Aorta (tissue), 5 donors: ENCODE results near the gene UBE2D3. TPM values are rescaled to one million over a fixed set of nuclear protein-coding genes. Genes with fewer than 3 reads are reported as not detected.

Experiments used
- ATAC-seq: fragments of 200-7000 bp; cut with Tn5 transposase; one replicate; pipeline ENCODE4 v1.9.1; 2022; ENCODE audit warnings: moderate library complexity; ENCODE audit not compliant: low FRiP score
- DNase-seq, 2 donors: peaks; one replicate each; pipeline ENCODE4 v3.0.0-alpha.2; 2020
- H3K27ac ChIP-seq, 2 donors: one replicate each; pipeline ENCODE4 v1.5.1; 2013; ENCODE audit warnings: low read length in 2 of 2, mild to moderate bottlenecking in 2 of 2, moderate library complexity in 2 of 2, control low read depth in 1 of 2, inconsistent platforms in 1 of 2, low read depth in 1 of 2
- H3K27me3 ChIP-seq, 2 donors: one replicate each; pipeline ENCODE4 v1.6.1; 2013; ENCODE audit warnings: control low read depth in 1 of 2, low read length in 1 of 2, mild to moderate bottlenecking in 1 of 2, moderate library complexity in 1 of 2; ENCODE audit not compliant: insufficient read depth in 2 of 2, control insufficient read depth in 1 of 2
- H3K36me3 ChIP-seq, 2 donors: one replicate each; pipeline ENCODE4 v1.6.1; 2013; ENCODE audit warnings: control low read depth in 1 of 2, low read length in 1 of 2, mild to moderate bottlenecking in 1 of 2; ENCODE audit not compliant: insufficient read depth in 2 of 2, control insufficient read depth in 1 of 2
- H3K4me1 ChIP-seq, 2 donors: one replicate each; pipeline ENCODE4 v1.6.1; 2013; ENCODE audit warnings: low read length in 2 of 2, control low read depth in 1 of 2, mild to moderate bottlenecking in 1 of 2, moderate library complexity in 1 of 2; ENCODE audit not compliant: insufficient read depth in 2 of 2, control insufficient read depth in 1 of 2
- H3K4me3 ChIP-seq, 2 donors: one replicate each; pipeline ENCODE4 v1.5.1; 2013; ENCODE audit warnings: low read length in 2 of 2, control low read depth in 1 of 2, mild to moderate bottlenecking in 1 of 2
- H3K9me3 ChIP-seq: one replicate; pipeline ENCODE4 v1.6.1; 2013; ENCODE audit warnings: mild to moderate bottlenecking, low read length; ENCODE audit not compliant: control insufficient read depth
- WGBS, 2 donors: extraction: QIAGEN DNeasy Blood & Tissue Kit; methylation state at CpG; one replicate each; pipeline ENCODE4 v1.1.7; 2013; 5-methylcytosine and 5-hydroxymethylcytosine counted together
- intact Hi-C, 2 donors: fragments of 100-400 bp; cut with DNase I; formaldehyde crosslinking; loops; one replicate each; pipeline versions ENCODE4 v1.14.2 to v1.15.0; 2022
- polyA plus RNA-seq, 2 donors: library from polyadenylated mRNA; stranded (reverse); fragments of 200-250 nt; gene quantifications; one replicate each; pipeline ENCODE4 v1.2.3, GENCODE V29; 2013
- total RNA-seq, 2 donors: library from RNA; stranded (reverse); fragmentation: NEBNext Ultra II Directional; extraction: Animal tissue kit (Norgen Biotek cat#: 25700); gene quantifications; one replicate each; pipeline ENCODE4 v1.2.1, GENCODE V29; 2021
- donor health status: healthy with polysubstance abuse.
- donor health status: Bipolar disorder and iron deficiency.
- donor health status: DM: no; HTN: no; CAD: no.
- donor health status: DM: no; HTN: no; CAD: no.
- donor health status: DM: yes; HTN: yes; CAD: no.

UBE2D3 gene
- total and polyA plus RNA-seq, 4 donors, result 195 to 292 (median 275) TPM

DNA sequence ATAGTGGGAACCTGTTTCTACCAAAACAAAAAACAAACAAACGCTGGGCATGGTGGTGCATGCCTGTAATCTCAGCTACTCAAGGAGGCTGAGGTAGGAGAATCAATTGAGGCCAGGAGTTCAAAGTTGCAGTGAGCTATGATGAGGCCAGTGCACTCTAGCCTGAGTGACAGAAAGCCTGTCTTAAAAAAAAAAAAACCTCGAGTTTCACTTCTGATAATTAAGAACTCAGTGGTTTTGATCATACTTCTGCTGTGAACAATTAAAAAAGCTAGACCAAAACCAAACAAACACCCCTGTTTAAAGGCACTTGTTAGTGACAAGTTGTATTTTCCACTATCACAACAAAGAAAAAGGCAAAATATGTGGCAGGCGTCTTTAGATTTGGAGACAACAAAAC lies 15.0 kb upstream of the UBE2D3 start:
- Histone ChIP-seq H3K27me3 (no peaks in the 10 kb centered on the region), H3K9me3 (no peaks in the 10 kb centered on the region), H3K27ac (no peak overlapping the region), H3K36me3 (no peaks in the 10 kb centered on the region), H3K4me3 (no peak overlapping the region), H3K4me1 (no peaks in the 10 kb centered on the region)
- intact Hi-C loops, result no loop called here
- no peak for ATAC-seq
- 88 to 93% methylated on average over 3 of the region's 3 CpGs for WGBS, 2 donors
- no peak for DNase-seq

DNA sequence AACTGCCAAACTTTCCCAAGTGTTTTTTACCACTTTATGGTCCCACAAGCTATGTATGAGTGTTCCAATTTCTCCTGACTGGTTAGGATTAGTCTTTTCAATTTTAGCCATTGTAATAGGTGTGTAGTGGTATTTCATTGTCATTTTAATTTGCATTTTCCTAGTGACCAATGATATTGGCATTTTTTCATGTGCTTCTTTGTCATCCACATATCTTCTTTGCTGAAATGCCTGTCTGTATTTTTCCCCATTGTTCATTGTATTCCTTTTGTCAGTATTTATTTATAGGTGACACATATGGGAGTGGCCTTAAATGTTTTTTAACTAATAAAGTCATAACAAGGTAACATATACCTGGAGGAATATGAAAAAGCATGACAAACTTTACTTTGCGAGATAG lies 9.2 kb upstream of the UBE2D3 start:
- no peaks in the 10 kb centered on the region for H3K27me3 ChIP-seq
- WGBS, 2 donors, result 95 to 100% methylated on average over 1 of the region's 1 CpG
- H3K4me1 ChIP-seq, result no peaks in the 10 kb centered on the region
- H3K4me3 ChIP-seq, result no peak overlapping the region
- DNase-seq (no peak), ATAC-seq (no peak)
- H3K27ac ChIP-seq, result no peak overlapping the region
- no peaks in the 10 kb centered on the region for H3K36me3 ChIP-seq
- intact Hi-C loops, result no loop called here
- no peaks in the 10 kb centered on the region for H3K9me3 ChIP-seq

DNA sequence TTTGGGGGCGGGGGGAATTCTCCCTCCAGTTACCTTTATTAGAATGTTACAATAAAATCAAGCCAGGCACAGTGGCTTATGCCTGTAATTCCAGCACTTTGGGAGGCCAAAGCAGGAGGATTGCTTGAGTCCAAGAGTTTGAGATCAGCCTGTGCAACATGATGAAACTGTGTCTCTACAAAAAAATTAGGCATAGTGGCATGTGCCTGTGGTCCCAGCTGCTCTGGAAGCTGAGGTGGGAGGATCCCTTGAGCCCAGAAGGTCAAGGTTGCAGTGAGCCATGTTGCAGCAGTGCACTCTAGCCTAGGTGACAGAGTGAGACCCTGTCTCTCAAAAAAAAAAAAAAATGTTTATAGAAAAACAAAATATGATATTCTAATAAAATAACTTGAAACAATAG lies 5.3 kb upstream of the UBE2D3 start:
- H3K4me3 ChIP-seq, result no peak overlapping the region
- no peaks in the 10 kb centered on the region for H3K36me3 ChIP-seq
- no peaks in the 10 kb centered on the region for H3K9me3 ChIP-seq
- H3K4me1 ChIP-seq, result peaks cover 0 to 4% of the 10 kb centered on the region in 2 donors
- no peaks in the 10 kb centered on the region for H3K27me3 ChIP-seq
- ATAC-seq (no peak), DNase-seq (no peak)
- H3K27ac ChIP-seq, result no peak overlapping the region
- intact Hi-C loops, result no loop called here
- WGBS, 2 donors, result 90 to 95% methylated on average over 1 of the region's 1 CpG

DNA sequence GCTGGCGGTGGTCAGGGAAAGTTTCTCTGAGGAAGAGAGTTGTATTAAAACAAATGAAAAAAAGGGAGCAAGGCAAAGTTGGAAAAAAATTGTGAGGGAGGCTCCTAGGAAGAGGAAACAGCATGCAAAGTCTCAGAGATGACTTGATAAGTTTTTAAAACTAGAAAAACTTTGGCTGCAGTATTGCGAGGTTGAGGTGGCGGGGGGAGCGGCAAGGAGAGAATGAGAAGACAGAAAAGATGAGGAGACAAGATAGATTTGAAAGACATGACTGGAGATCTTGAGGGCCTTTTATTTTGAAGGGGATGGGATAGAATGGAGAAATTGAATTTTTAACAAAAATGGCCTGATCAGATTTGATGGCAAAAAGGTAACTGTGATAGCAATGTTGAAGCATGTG lies 4.8 kb upstream of the UBE2D3 start:
- DNase-seq (no peak), ATAC-seq (no peak)
- Histone ChIP-seq H3K4me1 (peaks cover 0 to 4% of the 10 kb centered on the region in 2 donors), H3K27ac (no peak overlapping the region), H3K36me3 (no peaks in the 10 kb centered on the region), H3K9me3 (no peaks in the 10 kb centered on the region), H3K4me3 (no peak overlapping the region), H3K27me3 (no peaks in the 10 kb centered on the region)
- intact Hi-C loops, result no loop called here
- 92 to 93% methylated on average over 4 of the region's 4 CpGs for WGBS, 2 donors

DNA sequence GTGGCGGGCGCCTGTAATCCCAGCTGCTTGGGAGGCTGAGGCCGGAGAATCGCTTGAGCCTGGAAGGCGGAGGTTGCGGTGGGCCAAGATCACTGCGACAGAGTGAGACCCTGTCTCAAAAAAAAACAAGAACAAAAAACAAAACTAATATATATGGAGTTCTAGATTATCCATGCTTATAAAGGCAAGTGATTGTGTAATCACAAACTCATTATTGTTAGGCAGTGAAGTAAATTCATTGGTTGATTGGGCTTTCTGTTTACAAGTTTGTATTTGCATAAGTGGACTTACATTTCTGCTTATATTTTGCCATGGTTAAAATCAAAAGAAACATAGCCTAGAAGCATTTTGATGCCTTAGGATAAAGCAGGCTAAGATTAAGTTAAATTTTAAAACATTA lies 2.5 kb upstream of the UBE2D3 start:
- ATAC-seq, result no peak
- no peak overlapping the region for H3K4me3 ChIP-seq
- H3K27ac ChIP-seq, result no peak overlapping the region
- no peaks in the 10 kb centered on the region for H3K9me3 ChIP-seq
- peaks cover 0 to 4% of the 10 kb centered on the region in 2 donors for H3K4me1 ChIP-seq
- H3K27me3 ChIP-seq, result no peaks in the 10 kb centered on the region
- intact Hi-C loops, result loop anchor here (2.0 to 10.0 kb wide), 7 partner anchors 37 to 367 kb away; partner anchors contain the start of genes BDH2 (in 1 of the 2), CENPE (in 1 of the 2), CISD2 (in 1 of the 2) and MANBA (in 1 of the 2)
- no peaks in the 10 kb centered on the region for H3K36me3 ChIP-seq
- DNase-seq, result no peak
- WGBS, 2 donors, result 91 to 92% methylated on average over 7 of the region's 7 CpGs

DNA sequence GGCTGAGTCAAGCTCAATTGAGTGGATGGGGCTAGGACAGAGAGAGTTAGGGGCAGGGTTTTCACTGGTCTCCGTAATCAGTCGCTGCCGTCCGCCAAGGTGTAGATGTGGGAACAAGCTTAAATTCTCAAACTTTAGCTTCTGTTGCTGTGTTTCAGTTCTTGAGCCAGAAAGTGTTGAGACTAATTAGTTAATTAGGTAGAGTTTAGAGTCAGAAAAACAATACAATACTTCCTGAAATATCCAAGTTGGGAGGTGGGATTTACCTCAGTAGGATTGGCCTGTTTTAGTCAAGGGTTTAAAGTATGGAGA lies 1.1 kb upstream of the UBE2D3 start:
- no peak for ATAC-seq
- Histone ChIP-seq H3K4me1 (peaks cover 0 to 4% of the 10 kb centered on the region in 2 donors), H3K4me3 (peak overlapping the region; percentile 8 to 52), H3K9me3 (no peaks in the 10 kb centered on the region), H3K27ac (peak overlapping the region; percentile 80 to 88), H3K27me3 (no peaks in the 10 kb centered on the region), H3K36me3 (no peaks in the 10 kb centered on the region)
- DNase-seq, result no peak
- intact Hi-C loops, result loop anchor here (2.0 to 10.0 kb wide), 7 partner anchors 39 to 369 kb away; partner anchors contain the start of genes BDH2 (in 1 of the 2), CENPE (in 1 of the 2), CISD2 (in 1 of the 2) and MANBA (in 1 of the 2)
- 1% methylated on average over 4 of the region's 4 CpGs for WGBS, 2 donors

DNA sequence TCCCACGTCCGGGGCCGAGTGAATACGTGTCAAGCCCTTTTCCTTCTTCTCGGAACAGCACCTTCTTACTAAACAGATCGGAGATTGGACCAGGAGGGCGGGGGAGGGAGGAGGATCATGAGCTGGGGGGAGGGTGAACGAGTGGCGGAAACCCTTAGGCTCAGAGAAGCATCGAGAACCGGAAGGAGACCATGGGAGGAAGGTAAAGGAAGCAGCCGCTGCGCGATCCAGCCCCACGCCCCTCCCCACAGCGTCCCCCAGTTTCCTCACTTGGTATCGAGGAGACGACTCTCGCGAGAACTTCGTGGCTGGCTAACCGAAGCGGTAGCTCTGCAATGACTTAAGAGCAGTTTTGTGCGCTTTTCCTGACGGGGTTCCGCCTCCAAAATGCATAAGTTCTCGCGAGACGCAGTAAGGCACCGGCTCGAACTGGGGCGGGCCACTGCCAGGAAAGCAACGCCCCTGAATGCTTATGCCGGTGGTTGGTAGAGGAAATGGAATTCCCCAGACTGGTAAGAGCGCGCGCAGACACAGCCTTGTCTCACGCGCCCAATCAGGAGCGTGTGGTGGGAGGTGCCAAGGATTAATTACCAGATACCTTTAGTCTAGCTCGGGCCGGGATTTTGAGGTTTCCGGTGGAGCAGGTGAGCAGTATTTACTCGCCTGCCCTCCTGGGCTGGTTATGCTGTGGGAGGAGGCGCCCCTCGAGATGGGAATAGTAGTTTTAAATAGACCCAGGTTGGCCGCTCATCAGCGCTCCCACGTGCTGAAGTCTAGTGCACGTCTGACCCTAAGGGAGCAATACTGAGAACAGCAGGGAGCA lies 534 bp upstream of the UBE2D3 start:
- DNase-seq (peak; percentile 99 to 100), ATAC-seq (peak; percentile 93)
- H3K27me3 ChIP-seq, result no peaks in the 10 kb centered on the region
- intact Hi-C loops, result loop anchor here (1.0 to 10.0 kb wide), 8 partner anchors 39 to 369 kb away; partner anchors contain the start of genes BDH2 (in 1 of the 2), CENPE (in 1 of the 2), CISD2 (in 1 of the 2) and MANBA (in 1 of the 2)
- no peaks in the 10 kb centered on the region for H3K9me3 ChIP-seq
- peak overlapping the region; percentile 8 to 94 for H3K4me3 ChIP-seq
- peaks cover 0 to 4% of the 10 kb centered on the region in 2 donors for H3K4me1 ChIP-seq
- H3K36me3 ChIP-seq, result no peaks in the 10 kb centered on the region
- H3K27ac ChIP-seq, result peak overlapping the region; percentile 88 to 97
- WGBS, 2 donors, result 0 to 1% methylated on average over 48 to 50 of the region's 50 CpGs

DNA sequence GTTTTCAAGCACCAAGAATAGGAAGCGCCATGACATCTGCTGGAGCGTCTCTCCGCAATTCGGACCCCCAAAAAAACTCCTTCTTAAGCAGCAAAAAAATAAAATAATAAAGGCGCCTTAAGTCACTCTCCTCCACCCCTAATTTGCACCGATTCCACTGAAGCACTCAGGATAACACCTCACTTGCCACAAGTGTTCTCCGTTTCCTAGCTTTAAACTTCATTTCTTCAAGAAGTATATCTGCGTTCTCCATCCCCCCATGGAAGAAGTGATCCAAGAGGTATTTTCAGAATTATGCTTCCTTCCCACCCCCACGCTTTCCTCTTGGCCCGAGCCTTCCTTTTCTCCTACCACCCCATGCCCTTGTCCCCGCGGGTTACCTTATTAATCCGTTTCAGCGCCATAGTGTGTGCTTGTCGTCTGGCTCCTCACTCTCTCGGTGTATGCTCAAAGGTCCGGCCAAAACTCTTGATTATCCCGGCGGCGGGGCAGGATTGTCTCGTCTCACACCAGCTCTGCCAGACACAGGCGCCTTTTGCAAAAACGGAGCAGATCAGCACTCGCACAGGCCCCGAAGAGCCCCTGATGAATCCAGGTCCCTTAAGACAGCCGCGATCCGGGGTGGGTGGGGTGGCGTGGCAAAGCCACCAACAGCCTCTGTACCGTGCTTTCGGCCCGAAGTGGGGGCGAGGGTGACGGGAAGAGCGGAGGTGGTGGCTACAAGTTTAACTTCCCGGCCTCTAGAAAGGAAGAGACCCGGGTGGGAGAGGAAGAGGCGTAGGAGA lies 1.1 kb downstream of the UBE2D3 start:
- DNase-seq, result no peak
- 1% methylated on average over 38 of the region's 38 CpGs for WGBS, 2 donors
- Histone ChIP-seq H3K9me3 (no peaks in the 10 kb centered on the region), H3K27ac (peak overlapping the region; percentile 90 to 97), H3K36me3 (no peaks in the 10 kb centered on the region), H3K4me3 (peak overlapping the region; percentile 57 to 94), H3K4me1 (peaks cover 0 to 8% of the 10 kb centered on the region in 2 donors), H3K27me3 (no peaks in the 10 kb centered on the region)
- no peak for ATAC-seq
- intact Hi-C loops, result loop anchor here (5.0 to 10.0 kb wide), 6 partner anchors 41 to 371 kb away; partner anchors contain the start of genes BDH2 (in 1 of the 2), CENPE (in 1 of the 2), CISD2 (in 1 of the 2) and MANBA (in 1 of the 2)
